Neuronal stem cell (in vitro differentiated cells): ENCODE data around the gene OPTC.

Experiments used
- DNase-seq: peaks from one replicate; pipeline ENCODE4 v3.0.0-alpha.2; 2013; ENCODE audit warnings: low spot score
- H2AFZ ChIP-seq: one replicate; pipeline ENCODE4 v1.6.1; 2013; ENCODE audit warnings: mild to moderate bottlenecking, low read length, inconsistent platforms
- H2AK5ac ChIP-seq: 2 replicates; pipeline ENCODE4 v1.6.1; 2013; ENCODE audit warnings: low read depth, mild to moderate bottlenecking, inconsistent platforms, low read length, moderate library complexity, mixed read lengths
- H2BK120ac ChIP-seq: 2 replicates; pipeline ENCODE4 v1.6.1; 2013; ENCODE audit warnings: low read depth, mild to moderate bottlenecking, inconsistent platforms, low read length, moderate library complexity, mixed read lengths
- H2BK12ac ChIP-seq: one replicate; pipeline ENCODE4 v1.6.1; 2013; ENCODE audit warnings: low read length, inconsistent platforms
- H2BK15ac ChIP-seq: 2 replicates; pipeline ENCODE4 v1.6.1; 2013; ENCODE audit warnings: mild to moderate bottlenecking, low read length, inconsistent platforms, mixed read lengths
- H2BK5ac ChIP-seq: one replicate; pipeline ENCODE4 v1.6.1; 2013; ENCODE audit warnings: inconsistent platforms, mild to moderate bottlenecking, low read length, moderate library complexity
- H3K14ac ChIP-seq: one replicate; pipeline ENCODE4 v1.6.1; 2013; ENCODE audit warnings: low read length, inconsistent platforms
- H3K18ac ChIP-seq: 2 replicates; pipeline ENCODE4 v1.6.1; 2013; ENCODE audit warnings: low read length, inconsistent platforms
- H3K23ac ChIP-seq: 2 replicates; pipeline ENCODE4 v1.6.1; 2013; ENCODE audit warnings: low read depth, mild to moderate bottlenecking, mixed read lengths, low read length, inconsistent platforms; ENCODE audit not compliant: poor library complexity
- H3K27ac ChIP-seq: replicated peaks from 3 replicates; pipeline ENCODE4 v1.5.1; 2013; ENCODE audit warnings: low read length, inconsistent platforms
- H3K27me3 ChIP-seq, 3 experiments: 2 replicates each; pipeline ENCODE4 v1.6.1; 2013; ENCODE audit warnings: low read length in 3 of 3, mild to moderate bottlenecking in 2 of 3, inconsistent platforms in 1 of 3, low read depth in 1 of 3, mixed read lengths in 1 of 3, moderate library complexity in 1 of 3; ENCODE audit not compliant: control insufficient read depth in 3 of 3, insufficient read depth in 3 of 3
- H3K36me3 ChIP-seq, 2 donors: replicated peaks in 1 of 2; 2 replicates each; pipeline ENCODE4 v1.6.1; 2013; ENCODE audit warnings: low read length in 2 of 2; ENCODE audit not compliant: control insufficient read depth in 2 of 2, insufficient read depth in 2 of 2
- H3K4ac ChIP-seq: 2 replicates; pipeline ENCODE4 v1.6.1; 2013; ENCODE audit warnings: inconsistent platforms, mild to moderate bottlenecking, low read length, moderate library complexity
- H3K4me1 ChIP-seq, 2 donors: 1 replicate in 1 of 2; 2 replicates in 1 of 2; pipeline ENCODE4 v1.6.1; 2013; ENCODE audit warnings: low read length in 2 of 2, low read depth in 1 of 2; ENCODE audit not compliant: control insufficient read depth in 2 of 2, insufficient read depth in 1 of 2
- H3K4me2 ChIP-seq: one replicate; pipeline ENCODE4 v1.6.1; 2013; ENCODE audit warnings: mild to moderate bottlenecking, low read length, inconsistent platforms; ENCODE audit not compliant: insufficient read depth, poor library complexity, severe bottlenecking
- H3K4me3 ChIP-seq, 2 donors: 2 replicates each; pipeline ENCODE4 v1.5.1; 2013; ENCODE audit warnings: low read length in 2 of 2, mild to moderate bottlenecking in 2 of 2, inconsistent platforms in 1 of 2, moderate library complexity in 1 of 2
- H3K79me1 ChIP-seq: one replicate; pipeline ENCODE4 v1.6.1; 2013; ENCODE audit warnings: low read depth, mild to moderate bottlenecking, inconsistent platforms, low read length, moderate library complexity
- H3K9ac ChIP-seq: one replicate; pipeline ENCODE4 v1.6.1; 2013; ENCODE audit warnings: mild to moderate bottlenecking, low read depth, low read length, inconsistent platforms; ENCODE audit not compliant: poor library complexity
- H3K9me3 ChIP-seq, 2 donors: replicated peaks in 1 of 2; 2 replicates each; pipeline versions ENCODE3 to v1.6.1; 2013; ENCODE audit warnings: low read length in 2 of 2, mild to moderate bottlenecking in 2 of 2, inconsistent platforms in 1 of 2, low read depth in 1 of 2, mixed read lengths in 1 of 2, moderate library complexity in 1 of 2; ENCODE audit not compliant: control insufficient read depth in 2 of 2, insufficient read depth in 1 of 2
- H4K8ac ChIP-seq: one replicate; pipeline ENCODE4 v1.6.1; 2013; ENCODE audit warnings: low read depth, mild to moderate bottlenecking, inconsistent platforms, low read length, moderate library complexity
- H4K91ac ChIP-seq: one replicate; pipeline ENCODE4 v1.6.1; 2013; ENCODE audit warnings: low read length, low read depth, mild to moderate bottlenecking, inconsistent platforms; ENCODE audit not compliant: poor library complexity
- WGBS, 2 donors: extraction: QIAGEN DNeasy Blood & Tissue Kit; methylation state at CpG; one replicate each; pipeline ENCODE4 v1.1.7; 2013; ENCODE audit warnings: missing lambda C conversion rate in 2 of 2, mixed read lengths in 1 of 2; ENCODE audit not compliant: insufficient read length in 2 of 2, insufficient replicate concordance in 1 of 2; ENCODE audit errors: extremely low coverage in 2 of 2; 5-methylcytosine and 5-hydroxymethylcytosine counted together

Gene OPTC

DNA sequence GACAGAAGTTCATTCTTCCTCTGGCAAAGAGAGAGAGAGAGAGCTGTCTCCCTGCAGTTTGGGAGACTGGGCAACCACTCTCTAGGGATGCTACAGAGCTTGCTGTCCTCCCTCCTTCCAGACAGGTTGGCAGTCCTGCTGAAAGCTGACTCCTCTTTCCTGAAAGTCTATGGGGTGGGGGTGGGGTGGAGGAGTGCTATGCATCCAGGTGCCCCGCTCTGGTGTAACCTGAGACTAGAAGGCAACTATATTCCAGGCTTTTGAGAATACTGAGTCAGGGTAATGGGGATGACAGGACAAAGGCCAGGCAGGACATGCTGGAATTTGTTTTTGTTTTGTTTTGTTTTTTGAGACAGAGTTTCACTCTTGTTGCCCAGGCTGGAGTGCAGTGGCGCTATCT lies 55.4 kb downstream of the OPTC start:
- DNase-seq, result no peak

DNA sequence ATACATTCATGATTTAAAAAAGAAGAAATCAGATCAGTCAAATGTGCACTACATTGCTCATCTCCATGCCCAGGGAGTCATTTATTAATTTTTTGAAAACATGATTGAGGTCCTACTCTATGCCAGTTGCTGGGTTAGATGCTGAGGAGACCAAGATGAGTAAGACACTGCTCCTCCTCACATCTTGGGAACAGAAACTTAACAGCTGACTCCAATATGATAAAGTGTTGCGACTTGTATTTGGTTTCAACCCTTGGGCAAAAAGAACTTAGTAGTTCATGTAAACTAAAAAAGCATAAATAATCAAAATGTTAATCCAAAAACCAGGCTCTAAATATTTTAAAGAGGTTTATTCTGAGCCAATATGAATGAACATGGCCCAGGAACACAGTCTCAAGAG lies 56.9 kb downstream of the OPTC start:
- Histone ChIP-seq H3K4ac (no peak overlapping the region), H3K4me1 (peaks cover 12 to 15% of the 10 kb centered on the region in 2 donors), H3K36me3 (no peaks in the 10 kb centered on the region), H3K23ac (no peak overlapping the region), H3K79me1 (no peaks in the 10 kb centered on the region), H2AK5ac (no peak overlapping the region), H3K9ac (no peak overlapping the region), H2AFZ (no peak overlapping the region), H3K14ac (no peak overlapping the region), H3K4me2 (no peak overlapping the region), H3K18ac (no peak overlapping the region), H3K27ac (no peak overlapping the region), H2BK120ac (no peak overlapping the region), H3K9me3 (no peaks in the 10 kb centered on the region), H2BK15ac (no peak overlapping the region), H2BK12ac (no peak overlapping the region), H2BK5ac (no peak overlapping the region), H4K91ac (no peak overlapping the region), H4K8ac (no peak overlapping the region), H3K27me3 (no peaks in the 10 kb centered on the region), H3K4me3 (no peak overlapping the region)
- WGBS, 2 donors, result no CpG with 5 or more reads among the region's 1 CpG
- DNase-seq, result no peak

More for the DNA sequence above, 55.4 kb downstream of the OPTC start:
- no CpG with 5 or more reads among the region's 2 CpGs for WGBS, 2 donors
- Histone ChIP-seq H3K36me3 (no peaks in the 10 kb centered on the region), H2BK12ac (no peak overlapping the region), H2BK120ac (no peak overlapping the region), H2BK15ac (no peak overlapping the region), H3K4me3 (no peak overlapping the region), H3K4ac (no peak overlapping the region), H3K79me1 (no peaks in the 10 kb centered on the region), H4K91ac (no peak overlapping the region), H3K9ac (no peak overlapping the region), H3K18ac (no peak overlapping the region), H2AK5ac (no peak overlapping the region), H3K4me1 (peaks cover 3 to 8% of the 10 kb centered on the region in 2 donors), H3K27ac (no peak overlapping the region), H3K27me3 (no peaks in the 10 kb centered on the region), H3K9me3 (no peaks in the 10 kb centered on the region), H3K23ac (no peak overlapping the region), H4K8ac (no peak overlapping the region), H3K14ac (no peak overlapping the region), H2BK5ac (no peak overlapping the region), H3K4me2 (no peak overlapping the region), H2AFZ (no peak overlapping the region)

DNA sequence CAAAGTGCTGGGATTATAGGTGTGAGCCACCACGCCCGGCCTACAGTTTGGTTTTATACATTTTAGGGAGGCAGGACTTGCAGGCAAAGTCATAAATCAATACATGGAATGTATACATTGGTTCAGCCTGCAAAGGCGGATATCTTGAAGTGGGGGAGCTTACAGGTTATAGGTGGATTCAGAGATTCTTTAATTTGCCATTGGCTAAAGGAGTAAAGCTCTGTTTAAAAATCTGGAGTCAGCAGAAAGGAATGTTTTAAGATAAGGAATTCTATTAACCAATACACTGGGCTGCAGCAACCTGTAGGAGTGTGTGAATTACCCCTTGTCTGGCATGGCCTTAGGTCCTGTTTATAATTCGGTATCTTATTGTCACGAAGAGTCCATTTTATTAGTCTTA lies 57.6 kb downstream of the OPTC start:
- Histone ChIP-seq H2AK5ac (no peak overlapping the region), H2BK5ac (no peak overlapping the region), H3K27me3 (no peaks in the 10 kb centered on the region), H2BK12ac (no peak overlapping the region), H3K4me3 (no peak overlapping the region), H3K4ac (no peak overlapping the region), H3K9ac (no peak overlapping the region), H3K79me1 (no peaks in the 10 kb centered on the region), H3K4me1 (peaks cover 19 to 22% of the 10 kb centered on the region in 2 donors), H3K9me3 (no peaks in the 10 kb centered on the region), H2BK120ac (no peak overlapping the region), H4K91ac (no peak overlapping the region), H3K14ac (no peak overlapping the region), H3K23ac (no peak overlapping the region), H2AFZ (no peak overlapping the region), H3K4me2 (no peak overlapping the region), H2BK15ac (no peak overlapping the region), H3K27ac (no peak overlapping the region), H4K8ac (no peak overlapping the region), H3K18ac (no peak overlapping the region), H3K36me3 (no peaks in the 10 kb centered on the region)
- DNase-seq, result no peak
- no CpG with 5 or more reads among the region's 5 CpGs for WGBS, 2 donors

DNA sequence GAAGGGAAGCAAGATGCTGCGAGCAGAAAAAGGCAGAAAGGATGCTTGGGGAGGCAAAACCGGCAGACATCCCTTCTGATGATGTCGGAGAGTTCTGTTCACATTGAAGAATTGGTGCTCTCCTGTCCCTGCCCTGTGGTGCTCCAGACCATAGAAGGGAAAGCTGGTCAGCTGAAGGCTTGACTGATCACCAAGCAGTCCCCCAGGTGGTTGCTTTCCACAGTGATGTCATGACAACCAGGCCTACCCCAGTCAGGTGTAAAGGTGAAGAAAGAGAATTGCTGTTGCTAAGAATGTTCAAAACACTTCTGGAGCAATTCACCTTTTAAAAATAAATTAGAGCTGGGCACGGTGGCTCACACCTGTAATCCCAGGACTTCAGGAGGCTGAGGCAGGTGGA lies 59.5 kb downstream of the OPTC start:
- no peak overlapping the region for H4K91ac ChIP-seq
- H2BK15ac ChIP-seq, result peak overlapping the region; percentile 39
- no peak overlapping the region for H3K9ac ChIP-seq
- H3K36me3 ChIP-seq, result no peaks in the 10 kb centered on the region
- WGBS, 2 donors, result no CpG with 5 or more reads among the region's 4 CpGs
- no peak overlapping the region for H2AFZ ChIP-seq
- H3K23ac ChIP-seq, result no peak overlapping the region
- H2BK120ac ChIP-seq, result no peak overlapping the region
- no peak overlapping the region for H2BK5ac ChIP-seq
- no peak overlapping the region for H3K4me3 ChIP-seq
- H3K27me3 ChIP-seq, result peaks cover 0 to 8% (median 0%) of the 10 kb centered on the region in 3 experiments
- no peak overlapping the region for H3K14ac ChIP-seq
- H3K4ac ChIP-seq, result no peak overlapping the region
- no peak overlapping the region for H3K4me2 ChIP-seq
- peak overlapping the region; percentile 11 for H3K18ac ChIP-seq
- H3K79me1 ChIP-seq, result no peaks in the 10 kb centered on the region
- no peak for DNase-seq
- H3K9me3 ChIP-seq, result no peaks in the 10 kb centered on the region
- no peak overlapping the region for H2BK12ac ChIP-seq
- H4K8ac ChIP-seq, result no peak overlapping the region
- H3K4me1 ChIP-seq, result peaks cover 21 to 22% of the 10 kb centered on the region in 2 donors
- H2AK5ac ChIP-seq, result no peak overlapping the region
- H3K27ac ChIP-seq, result no peak overlapping the region
